Hepatocyte (in vitro differentiated cells): ENCODE data around the gene LDAF1. TPM values are rescaled to one million over a fixed set of nuclear protein-coding genes. Genes with fewer than 3 reads are reported as not detected.
A peak's percentile ranks its signal among the peaks of the same experiment; 100 is the strongest.

Source experiments
- DNase-seq: peaks from one replicate; pipeline ENCODE4 v3.0.0-alpha.2; 2016; ENCODE audit warnings: low spot score
- H2AFZ ChIP-seq: fragments of 200-600 bp; sonication (generic); 2 replicates; pipeline ENCODE4 v1.6.0; 2016; ENCODE audit warnings: antibody characterized with exemption, mild to moderate bottlenecking
- H3K27ac ChIP-seq: fragments of 200-600 bp; sonication (generic); 2 replicates; pipeline ENCODE4 v1.5.1; 2016; ENCODE audit warnings: mild to moderate bottlenecking
- H3K27me3 ChIP-seq: fragments of 200-600 bp; sonication (generic); 2 replicates; pipeline ENCODE4 v1.6.1; 2016
- H3K36me3 ChIP-seq: fragments of 200-600 bp; sonication (generic); replicated peaks from 2 replicates; pipeline ENCODE4 v1.5.1; 2016; ENCODE audit warnings: low read depth; ENCODE audit not compliant: insufficient read depth
- H3K4me1 ChIP-seq: fragments of 200-600 bp; sonication (generic); 2 replicates; pipeline ENCODE4 v1.5.1; 2016; ENCODE audit warnings: mild to moderate bottlenecking, moderate library complexity; ENCODE audit not compliant: insufficient read depth
- H3K4me2 ChIP-seq: fragments of 200-600 bp; sonication (generic); 2 replicates; pipeline ENCODE4 v1.6.0; 2016
- H3K4me3 ChIP-seq: fragments of 200-600 bp; sonication (generic); 2 replicates; pipeline ENCODE4 v1.5.1; 2016; ENCODE audit warnings: mild to moderate bottlenecking
- H3K79me2 ChIP-seq: fragments of 200-600 bp; sonication (generic); 2 replicates; pipeline ENCODE4 v1.6.0; 2017; ENCODE audit warnings: mild to moderate bottlenecking
- H3K9me2 ChIP-seq: fragments of 200-600 bp; sonication (generic); replicated peaks from 2 replicates; pipeline ENCODE4 v1.6.0; 2017; ENCODE audit warnings: mild to moderate bottlenecking; ENCODE audit not compliant: insufficient read depth
- H3K9me3 ChIP-seq: fragments of 200-600 bp; sonication (generic); 2 replicates; pipeline ENCODE4 v1.5.1; 2016; ENCODE audit warnings: low read depth, mild to moderate bottlenecking
- H4K20me1 ChIP-seq: fragments of 200-600 bp; sonication (generic); 2 replicates; pipeline ENCODE4 v1.6.0; 2016; ENCODE audit warnings: mild to moderate bottlenecking; ENCODE audit not compliant: insufficient read depth, poor library complexity, severe bottlenecking
- CTCF ChIP-seq: fragments of 200-600 bp; sonication (generic); IDR thresholded peaks from 2 replicates; pipeline ENCODE4 v1.5.1; 2016; ENCODE audit warnings: antibody characterized with exemption, mild to moderate bottlenecking; ENCODE audit not compliant: poor library complexity
- EZH2 ChIP-seq: fragments of 200-600 bp; sonication (generic); IDR thresholded peaks from 2 replicates; pipeline ENCODE4 v1.6.1; 2016; ENCODE audit warnings: antibody characterized with exemption, mild to moderate bottlenecking, borderline replicate concordance
- EZH2phosphoT487 ChIP-seq: fragments of 200-600 bp; sonication (generic); IDR thresholded peaks from one replicate; pipeline ENCODE4 v1.6.1; 2018; ENCODE audit warnings: antibody characterized with exemption, mild to moderate bottlenecking, low read depth, moderate library complexity; ENCODE audit not compliant: unreplicated experiment, severe bottlenecking
- WGBS: methylation state at CpG from one replicate; pipeline ENCODE4 v1.1.6; 2016; ENCODE audit warnings: low lambda C conversion rate; ENCODE audit errors: missing lambda C conversion rate; 5-methylcytosine and 5-hydroxymethylcytosine counted together
- polyA plus RNA-seq: library from polyadenylated mRNA; unstranded; fragments of >200 nt; fragmentation: Nextera tagmentation; extraction: Ambion mirVana; gene quantifications from 2 replicates; pipeline ENCODE4 v1.2.1, GENCODE V29; 2016
- total RNA-seq: library from RNA; depleted of rRNA; stranded (reverse); fragments of >200 nt; gene quantifications from 2 replicates; pipeline ENCODE4 v1.2.3, GENCODE V29; 2014

LDAF1 gene
- total and polyA plus RNA-seq, 2 experiments from 2014 or later, result 16.0 to 32.4 TPM

DNA sequence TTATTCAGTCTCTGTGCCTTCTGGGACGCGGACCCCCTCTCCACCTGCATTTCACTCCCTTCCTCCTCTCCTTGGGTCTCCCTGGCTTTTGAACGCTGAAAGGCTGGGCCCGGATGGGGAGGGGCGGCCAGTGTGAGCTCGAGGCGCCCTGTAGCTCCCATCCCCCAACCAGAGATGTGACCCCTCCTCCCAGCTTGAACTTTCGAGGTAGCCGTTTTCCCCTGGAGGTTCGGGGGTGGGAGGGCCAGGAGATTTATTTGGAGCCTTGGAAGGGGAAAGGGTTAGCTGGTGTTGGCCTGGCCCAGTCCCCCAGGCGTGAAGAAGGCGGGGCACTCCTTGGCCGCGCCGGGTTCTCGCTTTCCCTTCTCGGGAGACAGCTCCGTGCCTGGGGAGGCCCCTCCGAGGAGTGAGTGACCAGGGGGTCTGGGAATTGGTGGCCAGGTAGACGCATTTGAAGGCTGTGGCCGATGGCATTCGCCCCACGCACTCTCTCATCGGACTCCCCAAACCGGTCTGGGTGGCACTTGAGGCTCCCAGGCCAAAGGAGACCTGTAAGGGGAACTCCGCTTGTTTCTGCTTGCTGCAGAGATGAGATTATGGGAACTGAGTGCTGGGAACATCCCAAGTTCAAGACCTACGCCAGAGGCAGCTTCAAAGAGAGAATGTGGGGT lies 942 bp downstream of the LDAF1 start:
- Histone ChIP-seq H3K27me3 (no peaks in the 10 kb centered on the region), H3K9me2 (no peaks in the 10 kb centered on the region), H3K9me3 (no peaks in the 10 kb centered on the region), H3K36me3 (no peaks in the 10 kb centered on the region), H3K27ac (no peak overlapping the region), H2AFZ (peak overlapping the region; percentile 95), H3K79me2 (no peaks in the 10 kb centered on the region), H3K4me1 (peaks cover 14% of the 10 kb centered on the region), H4K20me1 (no peaks in the 10 kb centered on the region), H3K4me2 (peak overlapping the region; percentile 98), H3K4me3 (peak overlapping the region; percentile 91)
- no peak for TF ChIP-seq CTCF
- no peak for TF ChIP-seq EZH2
- TF ChIP-seq EZH2phosphoT487, result no peak
- peak; percentile 43 for DNase-seq
- WGBS, result 5% methylated on average over 27 of the region's 27 CpGs

DNA sequence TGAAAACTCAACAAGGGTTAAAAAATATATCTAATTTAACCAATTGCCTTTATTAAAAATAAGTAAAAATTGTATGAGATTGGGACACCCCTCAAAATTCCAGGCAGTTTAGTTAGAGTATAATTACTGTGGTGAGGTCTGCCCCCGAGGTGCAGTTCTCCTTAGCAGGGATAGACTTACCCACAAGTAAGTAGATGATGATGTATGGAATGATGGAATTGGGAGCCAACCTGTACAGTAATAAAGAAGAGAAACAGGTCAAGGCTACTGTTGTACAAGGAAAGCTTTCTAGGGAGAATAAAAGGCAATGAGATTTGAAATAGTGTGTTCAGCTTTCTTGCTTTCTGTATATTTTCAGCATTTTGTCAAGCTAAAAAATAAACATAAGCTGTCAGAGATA lies 1.8 kb downstream of the LDAF1 start:
- Histone ChIP-seq H3K4me2 (peak overlapping the region; percentile 98), H2AFZ (no peak overlapping the region), H3K9me3 (no peaks in the 10 kb centered on the region), H3K27ac (no peak overlapping the region), H3K9me2 (no peaks in the 10 kb centered on the region), H3K27me3 (no peaks in the 10 kb centered on the region), H3K4me1 (peaks cover 14% of the 10 kb centered on the region), H4K20me1 (no peaks in the 10 kb centered on the region), H3K4me3 (no peak overlapping the region), H3K79me2 (no peaks in the 10 kb centered on the region), H3K36me3 (no peaks in the 10 kb centered on the region)
- WGBS, result 59% methylated on average over 1 of the region's 1 CpG
- TF ChIP-seq EZH2phosphoT487, result no peak
- DNase-seq, result no peak

DNA sequence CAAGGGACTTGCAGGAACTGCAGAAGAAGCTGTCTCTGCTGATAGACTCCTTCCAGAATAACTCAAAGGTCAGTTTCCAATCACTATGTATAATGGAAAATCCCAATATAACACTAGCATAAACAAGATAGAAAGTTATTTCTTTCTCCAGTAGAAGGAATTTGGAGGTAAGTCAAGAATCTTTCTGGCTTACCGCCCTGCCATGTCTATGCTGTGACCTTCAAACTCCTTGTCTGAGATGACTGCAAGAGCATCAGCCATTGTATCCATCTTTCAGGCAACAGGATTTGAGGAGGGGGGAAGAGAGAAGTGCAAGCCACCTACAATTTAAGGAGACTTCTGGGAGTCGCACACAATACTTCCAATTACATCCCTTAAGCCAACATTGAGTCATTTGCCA lies 2.7 kb downstream of the LDAF1 start:
- no peak overlapping the region for H3K4me2 ChIP-seq
- no peaks in the 10 kb centered on the region for H3K9me3 ChIP-seq
- 92% methylated on average over 2 of the region's 2 CpGs for WGBS
- no peak for DNase-seq
- H3K4me3 ChIP-seq, result no peak overlapping the region
- no peaks in the 10 kb centered on the region for H3K9me2 ChIP-seq
- H4K20me1 ChIP-seq, result no peaks in the 10 kb centered on the region
- H3K27ac ChIP-seq, result no peak overlapping the region
- no peaks in the 10 kb centered on the region for H3K79me2 ChIP-seq
- no peak overlapping the region for H2AFZ ChIP-seq
- no peaks in the 10 kb centered on the region for H3K27me3 ChIP-seq
- no peaks in the 10 kb centered on the region for H3K36me3 ChIP-seq
- peaks cover 14% of the 10 kb centered on the region for H3K4me1 ChIP-seq
- TF ChIP-seq CTCF (no peak), EZH2phosphoT487 (no peak), EZH2 (no peak)

DNA sequence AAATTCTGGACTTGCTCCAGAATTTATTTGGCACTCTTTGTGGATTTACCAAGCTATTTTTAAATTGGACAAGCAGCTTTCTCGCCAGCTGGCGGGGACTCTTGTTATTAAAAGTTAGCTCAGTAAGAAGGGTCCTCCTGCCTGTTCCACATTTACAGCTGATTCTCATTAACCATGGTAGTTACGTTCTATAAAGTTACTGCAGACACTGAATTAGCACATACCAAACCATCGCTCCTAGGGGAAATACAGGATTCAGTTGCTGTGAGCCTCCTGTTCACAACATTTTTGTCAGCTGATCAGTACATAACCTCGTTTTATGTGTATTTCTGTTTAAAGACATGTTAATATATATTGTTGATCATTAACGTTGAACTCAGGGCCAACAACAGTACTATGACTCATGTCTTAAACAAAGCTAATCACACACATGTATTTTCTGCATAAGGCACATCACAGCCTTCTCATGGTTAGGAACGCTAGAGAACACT lies 4.2 kb downstream of the LDAF1 start:
- H3K27ac ChIP-seq, result peak overlapping the region; percentile 15
- 59% methylated on average over 7 of the region's 7 CpGs for WGBS
- TF ChIP-seq EZH2 (no peak), EZH2phosphoT487 (no peak), CTCF (no peak)
- no peaks in the 10 kb centered on the region for H3K9me2 ChIP-seq
- no peaks in the 10 kb centered on the region for H3K36me3 ChIP-seq
- no peaks in the 10 kb centered on the region for H3K27me3 ChIP-seq
- H3K4me1 ChIP-seq, result peaks cover 10% of the 10 kb centered on the region
- no peaks in the 10 kb centered on the region for H4K20me1 ChIP-seq
- no peaks in the 10 kb centered on the region for H3K79me2 ChIP-seq
- H2AFZ ChIP-seq, result no peak overlapping the region
- no peak overlapping the region for H3K4me3 ChIP-seq
- no peaks in the 10 kb centered on the region for H3K9me3 ChIP-seq
- DNase-seq, result no peak
- no peak overlapping the region for H3K4me2 ChIP-seq
